HepG2 (cell line): ENCODE results near the gene NCKAP1. TPM values are rescaled to one million over a fixed set of nuclear protein-coding genes. Genes with fewer than 3 reads are reported as not detected.

Source experiments
- ATF4 ChIP-seq, 2 experiments: fragments of 450-650 bp in 1 of 2; sonication (generic) in 1 of 2; formaldehyde crosslinking; IDR thresholded peaks; 2 replicates each; pipeline versions ENCODE4 v1.5.0 to v1.8.0; 2020 to 2022; ENCODE audit warnings: mild to moderate bottlenecking in 1 of 2, missing genetic modification reagents in 1 of 2
- BATF2 ChIP-seq: sonication (generic); formaldehyde crosslinking; IDR thresholded peaks from 2 replicates; pipeline ENCODE4 v1.8.0; 2022; ENCODE audit warnings: mild to moderate bottlenecking, missing genetic modification reagents, moderate library complexity
- CSRNP1 ChIP-seq: sonication (generic); formaldehyde crosslinking; IDR thresholded peaks from 2 replicates; pipeline ENCODE4 v1.8.1; 2023; ENCODE audit warnings: mild to moderate bottlenecking, missing genetic modification reagents
- HNF1A ChIP-seq, 2 experiments: sonication (generic) in 1 of 2; formaldehyde crosslinking in 1 of 2; IDR thresholded peaks; 2 replicates each; pipeline versions ENCODE4 v1.4.0 to v1.6.1; 2016 to 2020; ENCODE audit warnings: borderline replicate concordance in 1 of 2, low read depth in 1 of 2, mild to moderate bottlenecking in 1 of 2, missing genetic modification reagents in 1 of 2
- NFRKB ChIP-seq: fragments of 450-650 bp; IDR thresholded peaks from 2 replicates; pipeline ENCODE4 v1.6.1; 2017
- PCBP1 ChIP-seq: fragments of 200-400 bp; formaldehyde crosslinking; IDR thresholded peaks from 2 replicates; pipeline ENCODE4 v1.6.1; 2017; ENCODE audit warnings: mild to moderate bottlenecking, low read depth, low read length, borderline replicate concordance
- SSRP1 ChIP-seq: IDR thresholded peaks from 2 replicates; pipeline ENCODE4 v1.6.1; 2016; ENCODE audit warnings: control low read depth
- ZBTB10 ChIP-seq: sonication (generic); formaldehyde crosslinking; IDR thresholded peaks from 2 replicates; pipeline ENCODE4 v1.4.0; 2020; ENCODE audit warnings: missing genetic modification reagents, borderline replicate concordance
- ZNF317 ChIP-seq: sonication (generic); formaldehyde crosslinking; IDR thresholded peaks from 2 replicates; pipeline ENCODE4 v1.5.0; 2020; ENCODE audit warnings: mild to moderate bottlenecking, missing genetic modification reagents
- ZNF44 ChIP-seq: sonication (generic); formaldehyde crosslinking; IDR thresholded peaks from 2 replicates; pipeline ENCODE4 v1.5.1; 2020; ENCODE audit warnings: mild to moderate bottlenecking, missing genetic modification reagents
- polyA plus RNA-seq, 8 experiments: library from polyadenylated mRNA; depleted of rRNA in 3 of 8; stranded (reverse) in 7 of 8; unstranded in 1 of 8; fragments of >200 nt; fragmentation: Illumina TruSeq in 4 of 8; extraction: Trizol in 4 of 8; gene quantifications; 2 replicates each; pipeline versions ENCODE4 v1.2.1 to v1.2.3, GENCODE V29; 2011 to 2016; ENCODE audit warnings: low read depth in 4 of 8, missing spikeins in 1 of 8, mixed read lengths in 1 of 8; ENCODE audit not compliant: insufficient read depth in 1 of 8
- total RNA-seq, 5 experiments: library from RNA; depleted of rRNA; stranded (reverse); fragments of >200 nt; fragmentation: Illumina TruSeq; extraction: Trizol; gene quantifications; 2 replicates each; pipeline ENCODE4 v1.2.3, GENCODE V29; 2016; ENCODE audit warnings: low read depth in 1 of 5
- TF ChIP-seq, protein P1 (sequence below): IDR thresholded peaks from 2 replicates; pipeline ENCODE4 v1.4.0; 2020; ENCODE audit warnings: mild to moderate bottlenecking, missing genetic modification reagents

The NCKAP1 gene
- total and polyA plus RNA-seq, 2 of the 13 experiments (the other 11 are each of a cell fraction or from before 2014, with no cell fraction given), result 72.1 to 96.3 TPM

GRCh38 chr2:183037553-183038340 lies 510 bp downstream of the NCKAP1 start (continued):
- TF ChIP-seq HNF1A (IDR thresholded peaks at IDR 0.05; ENCODE audit: low read depth) (no peak), HNF1A (CRISPR knock-in tag; IDR thresholded peaks at IDR 0.05; ENCODE audit: borderline replicate concordance) (no peak), NFRKB (no peak), ZBTB10 (0 out of 2 replicates have a peak, but pooled peaks have one; percentile 13), ZNF44 (CRISPR knock-in tag) (no peak), PCBP1 (no peak), CSRNP1 (CRISPR knock-in tag) (no peak), ATF4 (CRISPR knock-in tag; IDR thresholded peaks at IDR 0.05) (no peak; a peak in 1 of 4 replicates), SSRP1 (CRISPR knock-in tag) (no peak), ZNF317 (CRISPR knock-in tag) (0 out of 2 replicates have a peak, but pooled peaks have one; percentile 54), BATF2 (CRISPR knock-in tag) (no peak; the same call in 1 of the 2 replicates)
- TF ChIP-seq, protein P1, sequence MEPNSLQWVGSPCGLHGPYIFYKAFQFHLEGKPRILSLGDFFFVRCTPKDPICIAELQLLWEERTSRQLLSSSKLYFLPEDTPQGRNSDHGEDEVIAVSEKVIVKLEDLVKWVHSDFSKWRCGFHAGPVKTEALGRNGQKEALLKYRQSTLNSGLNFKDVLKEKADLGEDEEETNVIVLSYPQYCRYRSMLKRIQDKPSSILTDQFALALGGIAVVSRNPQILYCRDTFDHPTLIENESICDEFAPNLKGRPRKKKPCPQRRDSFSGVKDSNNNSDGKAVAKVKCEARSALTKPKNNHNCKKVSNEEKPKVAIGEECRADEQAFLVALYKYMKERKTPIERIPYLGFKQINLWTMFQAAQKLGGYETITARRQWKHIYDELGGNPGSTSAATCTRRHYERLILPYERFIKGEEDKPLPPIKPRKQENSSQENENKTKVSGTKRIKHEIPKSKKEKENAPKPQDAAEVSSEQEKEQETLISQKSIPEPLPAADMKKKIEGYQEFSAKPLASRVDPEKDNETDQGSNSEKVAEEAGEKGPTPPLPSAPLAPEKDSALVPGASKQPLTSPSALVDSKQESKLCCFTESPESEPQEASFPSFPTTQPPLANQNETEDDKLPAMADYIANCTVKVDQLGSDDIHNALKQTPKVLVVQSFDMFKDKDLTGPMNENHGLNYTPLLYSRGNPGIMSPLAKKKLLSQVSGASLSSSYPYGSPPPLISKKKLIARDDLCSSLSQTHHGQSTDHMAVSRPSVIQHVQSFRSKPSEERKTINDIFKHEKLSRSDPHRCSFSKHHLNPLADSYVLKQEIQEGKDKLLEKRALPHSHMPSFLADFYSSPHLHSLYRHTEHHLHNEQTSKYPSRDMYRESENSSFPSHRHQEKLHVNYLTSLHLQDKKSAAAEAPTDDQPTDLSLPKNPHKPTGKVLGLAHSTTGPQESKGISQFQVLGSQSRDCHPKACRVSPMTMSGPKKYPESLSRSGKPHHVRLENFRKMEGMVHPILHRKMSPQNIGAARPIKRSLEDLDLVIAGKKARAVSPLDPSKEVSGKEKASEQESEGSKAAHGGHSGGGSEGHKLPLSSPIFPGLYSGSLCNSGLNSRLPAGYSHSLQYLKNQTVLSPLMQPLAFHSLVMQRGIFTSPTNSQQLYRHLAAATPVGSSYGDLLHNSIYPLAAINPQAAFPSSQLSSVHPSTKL, result peak; percentile 6; the same call in 1 of the 2 replicates
